ENCODE results near the gene PRF1. TPM values are rescaled to one million over a fixed set of nuclear protein-coding genes. Genes with fewer than 3 reads are reported as not detected.

PRF1 gene
- total and polyA plus RNA-seq, 2 experiments from 2014 or later: not detected

DNA sequence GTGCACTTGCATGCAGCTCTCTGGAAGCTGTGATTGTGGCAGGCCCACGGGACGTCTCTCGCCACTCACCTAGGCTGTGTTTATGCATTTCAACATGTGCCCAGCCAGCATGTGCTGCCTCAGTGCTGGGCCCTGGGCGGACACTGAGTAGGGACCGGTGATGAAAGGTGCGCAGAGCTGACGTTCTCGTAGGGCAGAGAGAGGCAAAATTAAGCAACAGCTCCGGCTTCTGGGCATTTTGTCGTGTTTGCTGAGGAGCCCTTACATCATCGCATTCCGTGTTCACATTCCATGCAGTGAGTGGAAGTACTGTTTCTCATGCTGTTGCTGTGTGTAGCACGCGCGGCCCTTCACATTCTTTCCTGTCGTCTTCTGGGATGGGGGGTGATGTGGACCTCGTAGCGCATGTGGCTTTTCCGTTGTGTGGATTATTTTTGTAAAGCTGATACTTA, 50.5 kb downstream of the PRF1 start:
- Histone ChIP-seq H3K9me3 (ENCODE audit: low read depth) (no peaks in the 10 kb centered on the region), H3K27me3 (no peaks in the 10 kb centered on the region), H3K27ac (no peak overlapping the region), H3K36me3 (no peaks in the 10 kb centered on the region), H3K4me1 (ENCODE audit: low read depth) (peaks cover 6% of the 10 kb centered on the region), H3K4me3 (no peak overlapping the region)
- peak; percentile 61 to 94 for DNase-seq (ENCODE audit: low read depth in 1 of 2, low spot score in 1 of 2)
- TF ChIP-seq CTCF (IDR thresholded peaks at IDR 0.05; ENCODE audit: low read depth, low read length): no peak

GRCh38 chr10:70551466-70551865, 51.1 kb downstream of the PRF1 start:
- no peaks in the 10 kb centered on the region for H3K36me3 ChIP-seq

GRCh38 chr10:70550459-70550858, 52.1 kb downstream of the PRF1 start:
- no peaks in the 10 kb centered on the region for H3K36me3 ChIP-seq
- no peaks in the 10 kb centered on the region for H3K9me3 ChIP-seq (ENCODE audit: low read depth)
- no peak for DNase-seq (ENCODE audit: low read depth in 1 of 2, low spot score in 1 of 2)
- H3K4me3 ChIP-seq: no peak overlapping the region
- peaks cover 6% of the 10 kb centered on the region for H3K4me1 ChIP-seq (ENCODE audit: low read depth)
- no peaks in the 10 kb centered on the region for H3K27me3 ChIP-seq
- no peak for TF ChIP-seq CTCF (IDR thresholded peaks at IDR 0.05; ENCODE audit: low read depth, low read length)
- H3K27ac ChIP-seq: no peak overlapping the region

More at GRCh38 chr10:70551466-70551865, 51.1 kb downstream of the PRF1 start:
- H3K4me1 ChIP-seq (ENCODE audit: low read depth): peaks cover 6% of the 10 kb centered on the region
- H3K27me3 ChIP-seq: no peaks in the 10 kb centered on the region
- H3K27ac ChIP-seq: no peak overlapping the region
- DNase-seq (ENCODE audit: low read depth in 1 of 2, low spot score in 1 of 2): no peak
- no peak for TF ChIP-seq CTCF (IDR thresholded peaks at IDR 0.05; ENCODE audit: low read depth, low read length)
- no peaks in the 10 kb centered on the region for H3K9me3 ChIP-seq (ENCODE audit: low read depth)
- no peak overlapping the region for H3K4me3 ChIP-seq

DNA sequence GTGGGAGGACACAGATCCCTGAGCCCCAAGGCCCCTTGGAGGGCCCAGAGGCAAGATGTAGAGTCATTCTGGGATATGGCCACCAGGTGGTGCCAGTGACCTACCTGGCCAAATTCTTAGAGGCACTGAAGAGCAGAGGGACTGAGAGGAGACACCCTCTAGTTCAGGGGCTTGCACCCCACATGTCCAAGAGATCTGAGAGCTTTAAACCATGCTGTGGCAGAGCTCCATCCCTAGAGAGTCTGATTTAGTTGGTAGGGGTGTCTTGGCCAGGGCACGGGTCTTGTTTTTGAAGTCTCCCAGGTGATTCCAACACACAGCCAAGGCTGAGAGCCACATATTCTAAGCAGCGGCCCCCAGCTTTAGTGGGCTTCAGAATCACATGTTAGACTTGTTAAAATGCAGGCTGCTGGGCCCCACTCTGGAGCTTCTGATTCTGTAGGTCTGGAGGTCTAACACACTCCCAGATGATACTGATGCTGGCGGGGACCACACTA, 52.5 kb downstream of the PRF1 start:
- H3K9me3 ChIP-seq (ENCODE audit: low read depth): no peaks in the 10 kb centered on the region
- no peaks in the 10 kb centered on the region for H3K36me3 ChIP-seq
- TF ChIP-seq CTCF (IDR thresholded peaks at IDR 0.05; ENCODE audit: low read depth, low read length): peak; percentile 85
- H3K27ac ChIP-seq: no peak overlapping the region
- H3K4me3 ChIP-seq: no peak overlapping the region
- H3K27me3 ChIP-seq: no peaks in the 10 kb centered on the region
- H3K4me1 ChIP-seq (ENCODE audit: low read depth): peaks cover 6% of the 10 kb centered on the region
- peak; percentile 67 to 70 for DNase-seq (ENCODE audit: low read depth in 1 of 2, low spot score in 1 of 2)

DNA sequence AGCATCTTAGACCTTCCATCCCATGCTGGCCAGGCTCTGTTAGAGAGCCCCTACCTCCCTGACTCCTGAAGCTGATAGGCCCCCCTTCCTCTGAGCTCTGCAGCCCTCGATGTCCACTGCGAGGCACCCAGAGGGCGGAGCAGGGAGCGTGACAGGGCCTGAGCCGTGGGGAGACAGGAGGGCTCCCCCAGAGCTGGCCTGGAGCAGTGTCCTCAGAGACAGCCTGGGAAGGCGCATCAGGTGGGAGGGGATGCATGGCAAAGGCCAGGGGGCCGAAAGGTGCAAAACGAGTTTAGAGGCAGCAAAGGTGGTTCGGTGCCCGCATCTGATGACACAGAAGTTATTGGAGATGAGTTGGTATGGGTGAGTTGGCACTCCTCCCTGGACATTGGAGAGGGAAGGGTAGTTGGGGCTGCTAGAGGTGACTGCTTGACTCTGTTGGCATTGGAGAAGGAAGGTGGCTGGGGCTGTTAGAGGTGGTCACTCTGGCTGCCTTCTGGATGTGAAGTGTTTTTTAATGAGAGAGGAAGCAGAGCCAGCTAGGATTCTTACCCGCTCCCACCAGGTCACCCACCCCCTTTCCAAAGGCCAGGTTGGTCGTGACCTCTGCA, 53.1 kb downstream of the PRF1 start:
- H3K9me3 ChIP-seq (ENCODE audit: low read depth): no peaks in the 10 kb centered on the region
- H3K4me3 ChIP-seq: no peak overlapping the region
- no peaks in the 10 kb centered on the region for H3K27me3 ChIP-seq
- no peak overlapping the region for H3K27ac ChIP-seq
- peaks cover 8% of the 10 kb centered on the region for H3K4me1 ChIP-seq (ENCODE audit: low read depth)
- no peak for TF ChIP-seq CTCF (IDR thresholded peaks at IDR 0.05; ENCODE audit: low read depth, low read length)
- no peak for DNase-seq (ENCODE audit: low read depth in 1 of 2, low spot score in 1 of 2)
- no peaks in the 10 kb centered on the region for H3K36me3 ChIP-seq

Other genes with a start within 250 kb of the PRF1 start
- 79.0 and 80.4 TPM in 2 replicates for gene LRRC20, start 220.1 kb downstream of the PRF1 start, total RNA-seq
- 44.3 and 52.3 TPM in 2 replicates for gene LRRC20, start 220.1 kb downstream of the PRF1 start, polyA plus RNA-seq
- 39.1 and 43.0 TPM in 2 replicates for gene EIF4EBP2, start 198.6 kb downstream of the PRF1 start, total RNA-seq
- 36.8 and 40.3 TPM in 2 replicates for gene EIF4EBP2, start 198.6 kb downstream of the PRF1 start, polyA plus RNA-seq
- gene NODAL, start 161.1 kb downstream of the PRF1 start, total RNA-seq: 0.15 and 0.25 TPM in 2 replicates
- 0.07 and 0.64 TPM in 2 replicates for gene NODAL, start 161.1 kb downstream of the PRF1 start, polyA plus RNA-seq
- 11.1 and 19.1 TPM in 2 replicates for gene PALD1, start 124.0 kb downstream of the PRF1 start, total RNA-seq
- 5.7 and 14.3 TPM in 2 replicates for gene PALD1, start 124.0 kb downstream of the PRF1 start, polyA plus RNA-seq
- gene ADAMTS14, start 69.8 kb upstream of the PRF1 start, total RNA-seq: 0.63 and 1.9 TPM in 2 replicates
- 1.2 and 2.2 TPM in 2 replicates for gene ADAMTS14, start 69.8 kb upstream of the PRF1 start, polyA plus RNA-seq
- gene TBATA, start 182.6 kb upstream of the PRF1 start, total RNA-seq: not detected in 2 replicates
- not detected in 2 replicates for gene TBATA, start 182.6 kb upstream of the PRF1 start, polyA plus RNA-seq
- 37.7 and 51.9 TPM in 2 replicates for gene SGPL1, start 213.2 kb upstream of the PRF1 start, total RNA-seq
- gene SGPL1, start 213.2 kb upstream of the PRF1 start, polyA plus RNA-seq: 32.3 and 42.9 TPM in 2 replicates

Data from cardiac muscle cell (in vitro differentiated cells and primary cell).